Endothelial cell of umbilical vein (primary cell): ENCODE data around the gene TTC9. TPM values are rescaled to one million over a fixed set of nuclear protein-coding genes. Genes with fewer than 3 reads are reported as not detected.

ENCODE experiments used
- BruUV-seq: library from RNA; stranded (reverse); fragments of 400-500 nt; replicated peaks from 2 replicates; lab custom pipeline; 2021; lab: Mats Ljungman, UMichigan
- CTCF ChIA-PET: fragments of 300-600, 350-600 bp; sonication (Branson Sonifier 250); formaldehyde crosslinking; loops from one replicate; lab custom pipeline; 2021; ENCODE audit warnings: antibody characterized with exemption, inconsistent platforms; lab: Charles Lee
- POLR2A ChIA-PET: fragments of 300-600, 350-600 bp; sonication (Branson Sonifier 250); formaldehyde crosslinking; loops from one replicate; lab custom pipeline; 2021; ENCODE audit warnings: antibody characterized with exemption, inconsistent platforms; lab: Charles Lee
- DNase-seq: peaks from one replicate; pipeline ENCODE4 v3.0.0-alpha.2; 2011; ENCODE audit warnings: low read depth, low spot score
- FAIRE-seq: peaks from 2 replicates; lab custom pipeline; 2011; peaks lifted over from hg19 to GRCh38; lab: Jason Lieb, UNC
- H2AFZ ChIP-seq: 2 replicates; pipeline ENCODE4 v1.6.0; 2012; ENCODE audit warnings: low read depth, low read length, control low read depth, inconsistent platforms
- H3K27ac ChIP-seq: 2 replicates; pipeline ENCODE4 v1.5.1; 2011; ENCODE audit warnings: low read depth, mild to moderate bottlenecking, control low read depth, low read length, moderate library complexity; ENCODE audit not compliant: insufficient read depth
- H3K27me3 ChIP-seq, 2 experiments: 2 replicates each; pipeline versions ENCODE4 v1.6.0 to v1.6.1; 2011; ENCODE audit warnings: low read length in 2 of 2, mixed read lengths in 1 of 2; ENCODE audit not compliant: control insufficient read depth in 2 of 2, insufficient read depth in 2 of 2
- H3K36me3 ChIP-seq, 2 experiments: 2 replicates in 1 of 2; 3 replicates in 1 of 2; pipeline ENCODE4 v1.5.1; 2011; ENCODE audit warnings: low read length in 2 of 2, mild to moderate bottlenecking in 1 of 2, moderate library complexity in 1 of 2; ENCODE audit not compliant: control insufficient read depth in 2 of 2, insufficient read depth in 2 of 2; ENCODE audit errors: extremely low read depth in 1 of 2
- H3K4me1 ChIP-seq: 3 replicates; pipeline ENCODE4 v1.5.1; 2011; ENCODE audit warnings: mild to moderate bottlenecking, low read length; ENCODE audit not compliant: control insufficient read depth, insufficient read depth; ENCODE audit errors: extremely low read depth
- H3K4me2 ChIP-seq: 2 replicates; pipeline ENCODE4 v1.6.1; 2011; ENCODE audit warnings: low read length, control low read depth, mixed read lengths; ENCODE audit not compliant: insufficient read depth
- H3K4me3 ChIP-seq, 3 experiments: fragments of 200-600 bp in 1 of 3; sonication (generic), shearing (Covaris generic) in 1 of 3; replicated peaks in 1 of 3; 2 replicates each; pipeline ENCODE4 v1.5.1; 2011 to 2016; ENCODE audit warnings: control low read depth in 3 of 3, low read length in 3 of 3, mild to moderate bottlenecking in 2 of 3, inconsistent platforms in 1 of 3, low read depth in 1 of 3, moderate library complexity in 1 of 3; ENCODE audit not compliant: insufficient read depth in 1 of 3
- H3K79me2 ChIP-seq: 2 replicates; pipeline ENCODE4 v1.6.0; 2012; ENCODE audit warnings: low read length, inconsistent platforms; ENCODE audit not compliant: control insufficient read depth, insufficient read depth
- H3K9ac ChIP-seq: replicated peaks from 2 replicates; pipeline ENCODE3; 2011; ENCODE audit warnings: low read length, control low read depth; ENCODE audit not compliant: insufficient read depth; ENCODE audit errors: extremely low read depth
- H3K9me1 ChIP-seq: replicated peaks from 3 replicates; pipeline ENCODE4 v1.6.0; 2011; ENCODE audit warnings: mild to moderate bottlenecking, low read length; ENCODE audit not compliant: control insufficient read depth, insufficient read depth; ENCODE audit errors: extremely low read depth
- H3K9me3 ChIP-seq: replicated peaks from 2 replicates; pipeline ENCODE4 v1.5.1; 2012; ENCODE audit warnings: low read length, inconsistent platforms; ENCODE audit not compliant: control insufficient read depth, insufficient read depth
- H4K20me1 ChIP-seq: replicated peaks from 2 replicates; pipeline ENCODE3; 2011; ENCODE audit warnings: mild to moderate bottlenecking, low read length; ENCODE audit not compliant: control insufficient read depth, insufficient read depth; ENCODE audit errors: extremely low read depth
- CTCF ChIP-seq, 2 donors: IDR thresholded peaks; 1 replicate in 1 of 2; 2 replicates in 1 of 2; pipeline ENCODE4 v1.5.1; 2011; ENCODE audit warnings: low read length in 2 of 2, mild to moderate bottlenecking in 2 of 2, moderate library complexity in 2 of 2, control low read depth in 1 of 2, inconsistent platforms in 1 of 2, low read depth in 1 of 2; ENCODE audit not compliant: insufficient read depth in 1 of 2; ENCODE audit errors: extremely low read depth in 1 of 2
- EZH2 ChIP-seq: IDR thresholded peaks from 2 replicates; pipeline ENCODE4 v1.6.1; 2012; ENCODE audit warnings: borderline replicate concordance, low read depth, mild to moderate bottlenecking, moderate library complexity, low read length, inconsistent platforms; ENCODE audit not compliant: severe bottlenecking
- FOS ChIP-seq: IDR thresholded peaks from 2 replicates; pipeline ENCODE4 v1.6.1; 2011; ENCODE audit warnings: mild to moderate bottlenecking, low read length, moderate library complexity, borderline replicate concordance; ENCODE audit not compliant: insufficient read depth
- GATA2 ChIP-seq: IDR thresholded peaks from 2 replicates; pipeline ENCODE4 v1.7.0; 2011; ENCODE audit warnings: low read depth, mild to moderate bottlenecking, moderate library complexity, mixed read lengths, low read length; ENCODE audit not compliant: insufficient read length, insufficient read depth
- JUN ChIP-seq: IDR thresholded peaks from 2 replicates; pipeline ENCODE4 v1.6.1; 2011; ENCODE audit warnings: borderline replicate concordance, low read depth; ENCODE audit not compliant: insufficient read length, insufficient read depth
- MAX ChIP-seq: IDR thresholded peaks from 2 replicates; pipeline ENCODE4 v1.6.1; 2011; ENCODE audit not compliant: insufficient read depth, insufficient read length
- MYC ChIP-seq: IDR thresholded peaks from one replicate; pipeline ENCODE4 v1.6.1; 2011; ENCODE audit warnings: mild to moderate bottlenecking, low read depth, low read length
- POLR2A ChIP-seq: IDR thresholded peaks from 2 replicates; pipeline ENCODE4 v1.6.1; 2012; ENCODE audit warnings: low read depth, mild to moderate bottlenecking, control low read depth, low read length
- POLR2AphosphoS5 ChIP-seq: IDR thresholded peaks from 2 replicates; pipeline ENCODE4 v1.6.1; 2012; ENCODE audit warnings: low read depth, mild to moderate bottlenecking, control low read depth, low read length, moderate library complexity; ENCODE audit not compliant: insufficient read depth
- dilution Hi-C: fragments of 300-500 bp; cut with MboI; formaldehyde crosslinking; loops from one replicate; pipeline ENCODE4 v1.15.0; 2019; ENCODE audit warnings: low sequenced_read_pairs; ENCODE audit not compliant: extremely low pct_ligation_motif_present
- intact Hi-C: fragments of 100-400 bp; cut with micrococcal nuclease; formaldehyde crosslinking; loops from one replicate; pipeline ENCODE4 v1.10.0; 2022
- polyA plus RNA-seq, 4 experiments: library from polyadenylated mRNA; depleted of rRNA in 3 of 4; stranded (reverse) in 3 of 4; unstranded in 1 of 4; fragments of >200 nt; gene quantifications; 2 replicates each; pipeline versions ENCODE4 v1.2.1 to v1.2.3, GENCODE V29; 2011 to 2012; ENCODE audit warnings: missing spikeins in 1 of 4
- total RNA-seq: library from RNA; stranded (reverse); gene quantifications from 2 replicates; pipeline ENCODE4 v1.2.3, GENCODE V29; 2021

The TTC9 gene
- total and polyA plus RNA-seq, 2 donors (not counting 3 experiments of a cell fraction or from before 2014, with no cell fraction given) = 0.06 TPM; not detected in 1

GRCh38 chr14:70655110-70655826 is 13.6 kb downstream of the TTC9 start:
- ChIA-PET CTCF (no interaction called here), POLR2A (interaction anchor here (0.7 kb wide), 1 partner anchor 374 kb away, joined by 5 read pairs; no protein-coding TSS in a partner anchor)
- H3K4me3 ChIP-seq = no peak overlapping the region
- H3K27me3 ChIP-seq = no peaks in the 10 kb centered on the region
- dilution Hi-C loops = no loop called here
- intact Hi-C loops = no loop called here
- DNase-seq = peak; percentile 1
- TF ChIP-seq POLR2AphosphoS5 (no peak), JUN (no peak), MYC (no peak), GATA2 (no peak), POLR2A (no peak), FOS (no peak), EZH2 (no peak), MAX (no peak), CTCF (IDR thresholded peaks at IDR 0.05; ENCODE audit: extremely low read depth in 1 of 2, insufficient read depth in 1 of 2, low read depth in 1 of 2, low read length in 2 of 2) (no peak)
- peak overlapping the region; percentile 42 for H2AFZ ChIP-seq
- no peaks in the 10 kb centered on the region for H4K20me1 ChIP-seq
- no peak overlapping the region for H3K4me2 ChIP-seq
- no TSS peak for BruUV-seq
- no peaks in the 10 kb centered on the region for H3K9me1 ChIP-seq
- no peaks in the 10 kb centered on the region for H3K36me3 ChIP-seq
- no peaks in the 10 kb centered on the region for H3K79me2 ChIP-seq
- no peaks in the 10 kb centered on the region for H3K9me3 ChIP-seq
- FAIRE-seq = no peak
- H3K27ac ChIP-seq = no peak overlapping the region
- H3K4me1 ChIP-seq = peaks cover 3% of the 10 kb centered on the region
- no peak overlapping the region for H3K9ac ChIP-seq
